Suprapubic skin (tissue), 4 donors: ENCODE results near the gene PPP2R2D.

Source experiments
- CTCF ChIP-seq, 2 donors: fragments of 200-600 bp in 1 of 2; fragments of 450-650 bp in 1 of 2; sonication (generic) in 1 of 2; IDR thresholded peaks; one replicate each; pipeline ENCODE4 v1.5.1; 2016 to 2019; ENCODE audit warnings: antibody characterized with exemption in 2 of 2, mild to moderate bottlenecking in 1 of 2, moderate library complexity in 1 of 2
- EP300 ChIP-seq: sonication (generic); formaldehyde crosslinking; IDR thresholded peaks from one replicate; pipeline ENCODE4 v1.6.1; 2017; ENCODE audit warnings: antibody characterized with exemption
- POLR2A ChIP-seq, 2 donors: fragments of 450-650 bp; IDR thresholded peaks; one replicate each; pipeline ENCODE4 v1.6.1; 2017; ENCODE audit warnings: antibody characterized with exemption in 2 of 2, mild to moderate bottlenecking in 2 of 2, moderate library complexity in 2 of 2
- POLR2AphosphoS5 ChIP-seq, 3 donors: sonication (generic); formaldehyde crosslinking; IDR thresholded peaks; one replicate each; pipeline ENCODE4 v1.6.1; 2017; ENCODE audit warnings: antibody characterized with exemption in 3 of 3

DNA sequence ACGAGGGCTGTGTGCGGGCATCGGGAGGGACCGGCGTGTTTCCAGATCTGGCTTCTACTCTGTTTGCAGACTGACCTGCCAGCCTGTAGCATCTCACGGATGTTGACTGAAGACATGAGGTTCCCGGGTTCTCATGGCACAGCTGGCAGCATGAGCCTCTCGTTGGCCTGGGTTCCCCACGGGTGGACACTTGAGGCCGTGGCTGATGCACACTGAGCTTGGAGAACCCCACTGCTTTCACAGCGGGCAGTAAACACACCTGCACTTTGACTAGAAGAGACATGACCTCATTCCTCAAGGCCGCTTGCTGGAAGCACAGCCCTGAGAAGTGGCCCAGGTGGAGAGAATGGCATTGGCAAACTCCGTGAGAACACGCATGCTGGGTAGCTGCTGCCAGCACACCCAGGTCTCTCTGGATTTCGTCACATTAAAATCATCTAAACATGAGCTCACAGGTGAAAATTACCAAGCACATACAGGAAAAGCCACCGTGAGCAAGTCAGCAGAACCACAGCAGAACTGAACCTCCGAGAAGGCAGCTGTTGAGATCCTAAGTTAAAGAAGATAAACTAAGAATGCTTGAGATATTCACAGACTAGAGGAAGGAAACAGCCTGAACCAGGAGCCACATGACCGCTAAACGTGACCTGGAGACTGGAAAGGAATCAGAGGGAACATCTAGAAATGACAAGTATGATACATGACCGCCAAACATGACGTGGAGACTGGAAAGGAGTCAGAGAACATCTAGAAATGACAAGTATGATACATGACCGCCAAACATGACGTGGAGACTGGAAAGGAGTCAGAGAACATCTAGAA, 48.4 kb downstream of the PPP2R2D start:
- TF ChIP-seq CTCF (IDR thresholded peaks at IDR 0.05) (no peak), POLR2AphosphoS5 (IDR thresholded peaks at IDR 0.05) (no peak), POLR2A (IDR thresholded peaks at IDR 0.05) (no peak), EP300 (no peak)
